Stimulated activated CD8-positive, alpha-beta memory T cell treated with anti-CD3 and anti-CD28 coated beads, Interleukin-15, amount 100 ng/mL, for 24 hours (primary cell): ENCODE results near the gene ATP1B1.
"Not testable (repeated sequence)": the region's sequence is repeated elsewhere in the genome, so short reads cannot be mapped to it uniquely, and the experiment has no call there.

Experiments used
- DNase-seq: peaks from one replicate; pipeline ENCODE4 v3.0.0-alpha.2; 2020; ENCODE audit warnings: low read depth

ATP1B1 gene

GRCh38 chr1:169143984-169144383 is 37.5 kb downstream of the ATP1B1 start:
- no peak for DNase-seq

- no peak for DNase-seq
Observed at GRCh38 chr1:169144941-169145626, 38.6 kb downstream of the ATP1B1 start.

- no peak for DNase-seq
Observed at GRCh38 chr1:169146576-169147214, 40.2 kb downstream of the ATP1B1 start.

GRCh38 chr1:169148472-169149252 is 42.2 kb downstream of the ATP1B1 start:
- DNase-seq: no peak

- DNase-seq: no peak
Observed at GRCh38 chr1:169149555-169150286, 43.2 kb downstream of the ATP1B1 start.

GRCh38 chr1:169150641-169151337 is 44.3 kb downstream of the ATP1B1 start:
- DNase-seq: no peak

GRCh38 chr1:169151338-169151837 is 44.9 kb downstream of the ATP1B1 start:
- DNase-seq: no peak

- DNase-seq: no peak
Observed at GRCh38 chr1:169155675-169156074, 49.2 kb downstream of the ATP1B1 start.

- DNase-seq: no peak
Observed at GRCh38 chr1:169156580-169156979, 50.1 kb downstream of the ATP1B1 start.

GRCh38 chr1:169160845-169161495 is 54.5 kb downstream of the ATP1B1 start:
- DNase-seq: no peak

GRCh38 chr1:169161496-169162194 is 55.2 kb downstream of the ATP1B1 start:
- no peak for DNase-seq

GRCh38 chr1:169163059-169163458 is 56.6 kb downstream of the ATP1B1 start:
- no peak for DNase-seq

- no peak for DNase-seq
Observed at GRCh38 chr1:169175461-169175860, 69.0 kb downstream of the ATP1B1 start.

GRCh38 chr1:169179431-169179830 is 72.9 kb downstream of the ATP1B1 start:
- DNase-seq: not testable (repeated sequence)

- no peak for DNase-seq
Observed at GRCh38 chr1:169180174-169180573, 73.7 kb downstream of the ATP1B1 start.
